ENCODE data around the gene FAM107A.

FAM107A gene

GRCh38 chr3:58577269-58577821 lies at the start of gene FAM107A:
FAM107A (minus strand) TSS chr3:58577391; CDS start chr3:58569860, 7,531 bp downstream.
- no peak for DNase-seq

GRCh38 chr3:58625196-58625824 lies 48.1 kb upstream of the FAM107A start:
- no peak for DNase-seq

GRCh38 chr3:58624550-58624949 lies 47.4 kb upstream of the FAM107A start:
- DNase-seq, result no peak

GRCh38 chr3:58623961-58624360 lies 46.8 kb upstream of the FAM107A start:
- DNase-seq, result no peak

- no peak for DNase-seq
These were observed 46.3 kb upstream of the FAM107A start for GRCh38 chr3:58623478-58623877.

GRCh38 chr3:58622892-58623291 lies 45.7 kb upstream of the FAM107A start:
- DNase-seq, result no peak

GRCh38 chr3:58622436-58622835 lies 45.2 kb upstream of the FAM107A start:
- no peak for DNase-seq

GRCh38 chr3:58621086-58621830 lies 44.1 kb upstream of the FAM107A start:
- DNase-seq, result no peak

GRCh38 chr3:58620421-58620820 lies 43.2 kb upstream of the FAM107A start:
- DNase-seq, result no peak

- DNase-seq, result no peak
These were observed 40.2 kb upstream of the FAM107A start for GRCh38 chr3:58617338-58617761.

GRCh38 chr3:58613236-58614132 lies 36.3 kb upstream of the FAM107A start:
- no peak for DNase-seq

- no peak for DNase-seq
These were observed 35.6 kb upstream of the FAM107A start for GRCh38 chr3:58612830-58613229.

- DNase-seq, result no peak
These were observed 32.8 kb upstream of the FAM107A start for GRCh38 chr3:58609990-58610389.

- DNase-seq, result no peak
These were observed 31.5 kb upstream of the FAM107A start for GRCh38 chr3:58608648-58609047.

GRCh38 chr3:58607816-58608215 lies 30.6 kb upstream of the FAM107A start:
- no peak for DNase-seq

GRCh38 chr3:58606693-58607092 lies 29.5 kb upstream of the FAM107A start:
- no peak for DNase-seq

- DNase-seq, result no peak
These were observed 26.8 kb upstream of the FAM107A start for GRCh38 chr3:58604031-58604430.

- no peak for DNase-seq
These were observed 26.4 kb upstream of the FAM107A start for GRCh38 chr3:58603606-58604005.

GRCh38 chr3:58597770-58598310 lies 20.6 kb upstream of the FAM107A start:
- DNase-seq, result no peak

- no peak for DNase-seq
These were observed 19.8 kb upstream of the FAM107A start for GRCh38 chr3:58596834-58597518.

GRCh38 chr3:58594117-58594516 lies 16.9 kb upstream of the FAM107A start:
- DNase-seq, result no peak
